Liver (tissue), 3 donors: ENCODE measurements around the gene DSE.

Source experiments
- ATF3 ChIP-seq: IDR thresholded peaks from 2 replicates; pipeline ENCODE4 v1.6.1; 2016; ENCODE audit warnings: antibody characterized with exemption
- CTCF ChIP-seq: fragments of 150-350 bp; IDR thresholded peaks from 2 replicates; pipeline ENCODE4 v1.5.1; 2017; ENCODE audit warnings: improper control_type of control experiment, low read depth, low read length; ENCODE audit not compliant: missing input control
- JUND ChIP-seq, 2 donors: IDR thresholded peaks; 2 replicates each; pipeline ENCODE4 v1.6.1; 2016; ENCODE audit warnings: antibody characterized with exemption in 2 of 2
- RAD21 ChIP-seq, 2 donors: IDR thresholded peaks; 2 replicates each; pipeline ENCODE4 v1.6.1; 2016; ENCODE audit warnings: antibody characterized with exemption in 2 of 2, mild to moderate bottlenecking in 2 of 2
- REST ChIP-seq: IDR thresholded peaks from 2 replicates; pipeline ENCODE4 v1.6.1; 2016; ENCODE audit warnings: antibody characterized with exemption, mild to moderate bottlenecking
- RXRA ChIP-seq, 2 donors: IDR thresholded peaks; 2 replicates each; pipeline ENCODE4 v1.6.1; 2017 to 2018; ENCODE audit warnings: antibody characterized with exemption in 2 of 2, mild to moderate bottlenecking in 1 of 2
- donor health status: healthy.
- donor health status: healthy.

GRCh38 chr6:116452531-116452930 lies 81.8 kb downstream of the DSE start:
- no peak for TF ChIP-seq CTCF
- TF ChIP-seq RAD21 (IDR thresholded peaks at IDR 0.05) = no peak
- TF ChIP-seq RXRA (IDR thresholded peaks at IDR 0.05) = no peak
- TF ChIP-seq ATF3 = no peak
- TF ChIP-seq REST = no peak
- no peak for TF ChIP-seq JUND (IDR thresholded peaks at IDR 0.05)
